Peyer's patch (tissue), 4 donors: ENCODE data around the gene LMX1B.

Experiments used
- POLR2A ChIP-seq, 2 donors: fragments of 450-650 bp; IDR thresholded peaks; one replicate each; pipeline ENCODE4 v1.5.1; 2017; ENCODE audit warnings: antibody characterized with exemption in 2 of 2, mild to moderate bottlenecking in 2 of 2, moderate library complexity in 2 of 2
- TF ChIP-seq, protein P1 (sequence below), 6 experiments: fragments of 450-650 bp in 4 of 6; fragments of 200-600 bp in 2 of 6; sonication (generic) in 1 of 6; IDR thresholded peaks; one replicate each; pipeline ENCODE4 v1.5.1; 2017 to 2019; ENCODE audit warnings: antibody characterized with exemption in 6 of 6, mild to moderate bottlenecking in 3 of 6, moderate library complexity in 1 of 6

DNA sequence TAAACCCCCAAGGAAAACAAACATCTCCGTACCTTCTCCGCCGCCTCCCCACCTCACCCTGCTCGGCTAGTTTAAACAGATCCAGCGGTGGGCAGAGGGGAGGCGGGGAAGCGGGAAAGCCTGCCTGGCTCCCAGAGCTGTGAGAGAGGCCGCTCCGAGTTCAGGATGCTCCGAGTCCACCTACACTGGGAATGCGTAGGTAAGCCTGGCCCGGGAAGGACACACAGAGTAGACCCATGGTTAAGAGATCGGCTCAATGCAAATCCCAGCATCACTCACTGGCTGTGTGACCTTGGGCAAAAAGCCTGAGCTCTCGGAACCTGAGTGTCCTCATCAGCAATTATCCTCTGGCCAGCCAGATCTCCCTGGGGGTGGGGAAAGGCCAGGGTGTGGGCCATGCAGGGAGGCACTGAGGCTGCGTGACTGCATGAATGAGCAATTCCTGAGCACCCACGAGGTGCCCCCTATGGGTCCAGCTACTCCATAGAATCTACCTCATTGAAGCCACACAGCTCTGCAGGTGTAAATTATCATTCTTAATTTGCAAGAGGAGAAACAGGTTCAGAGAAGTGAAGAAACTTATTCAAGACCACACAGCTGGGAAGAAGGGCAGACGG lies 30.5 kb upstream of the LMX1B start:
- TF ChIP-seq POLR2A (IDR thresholded peaks at IDR 0.05): no peak
- TF ChIP-seq, protein P1, sequence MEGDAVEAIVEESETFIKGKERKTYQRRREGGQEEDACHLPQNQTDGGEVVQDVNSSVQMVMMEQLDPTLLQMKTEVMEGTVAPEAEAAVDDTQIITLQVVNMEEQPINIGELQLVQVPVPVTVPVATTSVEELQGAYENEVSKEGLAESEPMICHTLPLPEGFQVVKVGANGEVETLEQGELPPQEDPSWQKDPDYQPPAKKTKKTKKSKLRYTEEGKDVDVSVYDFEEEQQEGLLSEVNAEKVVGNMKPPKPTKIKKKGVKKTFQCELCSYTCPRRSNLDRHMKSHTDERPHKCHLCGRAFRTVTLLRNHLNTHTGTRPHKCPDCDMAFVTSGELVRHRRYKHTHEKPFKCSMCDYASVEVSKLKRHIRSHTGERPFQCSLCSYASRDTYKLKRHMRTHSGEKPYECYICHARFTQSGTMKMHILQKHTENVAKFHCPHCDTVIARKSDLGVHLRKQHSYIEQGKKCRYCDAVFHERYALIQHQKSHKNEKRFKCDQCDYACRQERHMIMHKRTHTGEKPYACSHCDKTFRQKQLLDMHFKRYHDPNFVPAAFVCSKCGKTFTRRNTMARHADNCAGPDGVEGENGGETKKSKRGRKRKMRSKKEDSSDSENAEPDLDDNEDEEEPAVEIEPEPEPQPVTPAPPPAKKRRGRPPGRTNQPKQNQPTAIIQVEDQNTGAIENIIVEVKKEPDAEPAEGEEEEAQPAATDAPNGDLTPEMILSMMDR (IDR thresholded peaks at IDR 0.05): no peak
